DND-41 (cell line): ENCODE data around the gene LSP1.

ENCODE experiments used
- EZH2 ChIP-seq: IDR thresholded peaks from 3 replicates; pipeline ENCODE4 v1.6.1; 2012; ENCODE audit warnings: borderline replicate concordance, low read depth, mild to moderate bottlenecking, moderate library complexity, low read length, inconsistent platforms; ENCODE audit not compliant: severe bottlenecking
- TF ChIP-seq, protein P1 (sequence below): IDR thresholded peaks from 2 replicates; pipeline ENCODE4 v1.5.1; 2012; ENCODE audit warnings: borderline replicate concordance, low read length, moderate library complexity, mild to moderate bottlenecking; ENCODE audit not compliant: poor library complexity, severe bottlenecking; ENCODE audit errors: extremely low read depth

GRCh38 chr11:1819074-1819473, 33.8 kb upstream of the LSP1 start:
- TF ChIP-seq, protein P1, sequence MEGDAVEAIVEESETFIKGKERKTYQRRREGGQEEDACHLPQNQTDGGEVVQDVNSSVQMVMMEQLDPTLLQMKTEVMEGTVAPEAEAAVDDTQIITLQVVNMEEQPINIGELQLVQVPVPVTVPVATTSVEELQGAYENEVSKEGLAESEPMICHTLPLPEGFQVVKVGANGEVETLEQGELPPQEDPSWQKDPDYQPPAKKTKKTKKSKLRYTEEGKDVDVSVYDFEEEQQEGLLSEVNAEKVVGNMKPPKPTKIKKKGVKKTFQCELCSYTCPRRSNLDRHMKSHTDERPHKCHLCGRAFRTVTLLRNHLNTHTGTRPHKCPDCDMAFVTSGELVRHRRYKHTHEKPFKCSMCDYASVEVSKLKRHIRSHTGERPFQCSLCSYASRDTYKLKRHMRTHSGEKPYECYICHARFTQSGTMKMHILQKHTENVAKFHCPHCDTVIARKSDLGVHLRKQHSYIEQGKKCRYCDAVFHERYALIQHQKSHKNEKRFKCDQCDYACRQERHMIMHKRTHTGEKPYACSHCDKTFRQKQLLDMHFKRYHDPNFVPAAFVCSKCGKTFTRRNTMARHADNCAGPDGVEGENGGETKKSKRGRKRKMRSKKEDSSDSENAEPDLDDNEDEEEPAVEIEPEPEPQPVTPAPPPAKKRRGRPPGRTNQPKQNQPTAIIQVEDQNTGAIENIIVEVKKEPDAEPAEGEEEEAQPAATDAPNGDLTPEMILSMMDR: no peak
- no peak for TF ChIP-seq EZH2
